ENCODE measurements around the gene CSTF3.

GRCh38 chr11:33197915-33198727 is 36.8 kb upstream of the CSTF3 start:
- TF ChIP-seq, protein P1, sequence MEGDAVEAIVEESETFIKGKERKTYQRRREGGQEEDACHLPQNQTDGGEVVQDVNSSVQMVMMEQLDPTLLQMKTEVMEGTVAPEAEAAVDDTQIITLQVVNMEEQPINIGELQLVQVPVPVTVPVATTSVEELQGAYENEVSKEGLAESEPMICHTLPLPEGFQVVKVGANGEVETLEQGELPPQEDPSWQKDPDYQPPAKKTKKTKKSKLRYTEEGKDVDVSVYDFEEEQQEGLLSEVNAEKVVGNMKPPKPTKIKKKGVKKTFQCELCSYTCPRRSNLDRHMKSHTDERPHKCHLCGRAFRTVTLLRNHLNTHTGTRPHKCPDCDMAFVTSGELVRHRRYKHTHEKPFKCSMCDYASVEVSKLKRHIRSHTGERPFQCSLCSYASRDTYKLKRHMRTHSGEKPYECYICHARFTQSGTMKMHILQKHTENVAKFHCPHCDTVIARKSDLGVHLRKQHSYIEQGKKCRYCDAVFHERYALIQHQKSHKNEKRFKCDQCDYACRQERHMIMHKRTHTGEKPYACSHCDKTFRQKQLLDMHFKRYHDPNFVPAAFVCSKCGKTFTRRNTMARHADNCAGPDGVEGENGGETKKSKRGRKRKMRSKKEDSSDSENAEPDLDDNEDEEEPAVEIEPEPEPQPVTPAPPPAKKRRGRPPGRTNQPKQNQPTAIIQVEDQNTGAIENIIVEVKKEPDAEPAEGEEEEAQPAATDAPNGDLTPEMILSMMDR (IDR thresholded peaks at IDR 0.05; ENCODE audit: insufficient read depth, low read depth, low read length) = no peak
- TF ChIP-seq EZH2 (IDR thresholded peaks at IDR 0.05; ENCODE audit: insufficient read depth, low read length) = no peak
